ENCODE measurements around the gene AIFM1.

The AIFM1 gene

GRCh38 chrX:130084631-130085237 is 80.9 kb downstream of the AIFM1 start:
- no peak for TF ChIP-seq TCF4 (CRISPR knock-in tag; IDR thresholded peaks at IDR 0.05; ENCODE audit: borderline replicate concordance)
- TF ChIP-seq ARNTL (CRISPR knock-in tag; IDR thresholded peaks at IDR 0.05; ENCODE audit: borderline replicate concordance, low read depth) = no peak
- TF ChIP-seq ZNF8 (CRISPR knock-in tag; IDR thresholded peaks at IDR 0.05) = no peak
- TF ChIP-seq BACH2 (CRISPR knock-in tag; IDR thresholded peaks at IDR 0.05; ENCODE audit: borderline replicate concordance) = no peak
- no peak for TF ChIP-seq TSHZ2 (CRISPR knock-in tag; IDR thresholded peaks at IDR 0.05)
- TF ChIP-seq TOX (CRISPR knock-in tag; IDR thresholded peaks at IDR 0.05; ENCODE audit: borderline replicate concordance) = no peak
- no peak for TF ChIP-seq POU6F1 (CRISPR knock-in tag; IDR thresholded peaks at IDR 0.05; ENCODE audit: borderline replicate concordance, low read depth)
- no peak for TF ChIP-seq GLIS3 (CRISPR knock-in tag; IDR thresholded peaks at IDR 0.05)
- no peak for TF ChIP-seq CREB5 (CRISPR knock-in tag; IDR thresholded peaks at IDR 0.05; ENCODE audit: low read depth)
- TF ChIP-seq ZFP30 (CRISPR knock-in tag; IDR thresholded peaks at IDR 0.05) = no peak
- no peak for TF ChIP-seq SNAI2 (CRISPR knock-in tag; IDR thresholded peaks at IDR 0.05)
- TF ChIP-seq PPARA (CRISPR knock-in tag; IDR thresholded peaks at IDR 0.05; ENCODE audit: borderline replicate concordance) = no peak
- no peak for TF ChIP-seq ZNF70 (CRISPR knock-in tag; IDR thresholded peaks at IDR 0.05)
- TF ChIP-seq ESRRG (CRISPR knock-in tag; IDR thresholded peaks at IDR 0.05) = no peak
- TF ChIP-seq CSDC2 (CRISPR knock-in tag; IDR thresholded peaks at IDR 0.05) = no peak
- no peak for TF ChIP-seq RARB (CRISPR knock-in tag; IDR thresholded peaks at IDR 0.05)
- TF ChIP-seq ISL1 (CRISPR knock-in tag; IDR thresholded peaks at IDR 0.05) = no peak
- no peak for TF ChIP-seq ZNF565 (CRISPR knock-in tag; conservative IDR thresholded peaks at IDR 0.05; ENCODE audit: low read depth)
- no peak for TF ChIP-seq ZC3H10 (CRISPR knock-in tag; IDR thresholded peaks at IDR 0.05)
- ATAC-seq = no peak

GRCh38 chrX:130083656-130084382 is 81.8 kb downstream of the AIFM1 start:
- no peak for TF ChIP-seq TSHZ2 (CRISPR knock-in tag; IDR thresholded peaks at IDR 0.05)
- TF ChIP-seq RARB (CRISPR knock-in tag; IDR thresholded peaks at IDR 0.05) = no peak
- TF ChIP-seq ZNF565 (CRISPR knock-in tag; conservative IDR thresholded peaks at IDR 0.05; ENCODE audit: low read depth) = no peak
- no peak for TF ChIP-seq CREB5 (CRISPR knock-in tag; IDR thresholded peaks at IDR 0.05; ENCODE audit: low read depth)
- TF ChIP-seq SNAI2 (CRISPR knock-in tag; IDR thresholded peaks at IDR 0.05) = no peak
- no peak for TF ChIP-seq ZNF70 (CRISPR knock-in tag; IDR thresholded peaks at IDR 0.05)
- no peak for TF ChIP-seq ESRRG (CRISPR knock-in tag; IDR thresholded peaks at IDR 0.05)
- no peak for TF ChIP-seq POU6F1 (CRISPR knock-in tag; IDR thresholded peaks at IDR 0.05; ENCODE audit: borderline replicate concordance, low read depth)
- no peak for TF ChIP-seq ZNF8 (CRISPR knock-in tag; IDR thresholded peaks at IDR 0.05)
- TF ChIP-seq OSR1 (CRISPR knock-in tag; IDR thresholded peaks at IDR 0.05) = no peak
- no peak for TF ChIP-seq TOX (CRISPR knock-in tag; IDR thresholded peaks at IDR 0.05; ENCODE audit: borderline replicate concordance)
- TF ChIP-seq PPARA (CRISPR knock-in tag; IDR thresholded peaks at IDR 0.05; ENCODE audit: borderline replicate concordance) = no peak
- ATAC-seq = no peak
